Measurements from ENCODE around the gene PARD3B. TPM values are rescaled to one million over a fixed set of nuclear protein-coding genes. Genes with fewer than 3 reads are reported as not detected.

Gene PARD3B
- total RNA-seq, 1 experiment from 2014 or later: 2.0 TPM

- Histone ChIP-seq H3K36me3 (ENCODE audit: control insufficient read depth in 1 of 2, insufficient read depth in 2 of 2, low read length in 2 of 2) (no peaks in the 10 kb centered on the region), H3K4me3 (replicated peaks in 1 of 2; ENCODE audit: low read depth in 1 of 2, low read length in 2 of 2) (no peak overlapping the region), H3K4me2 (ENCODE audit: low read length) (no peak overlapping the region), H3K9me2 (ENCODE audit: insufficient read depth) (no peaks in the 10 kb centered on the region), H3K9me3 (ENCODE audit: control insufficient read depth in 1 of 2, insufficient read depth in 1 of 2, low read depth in 1 of 2, low read length in 2 of 2) (no peaks in the 10 kb centered on the region), H2AFZ (ENCODE audit: low read depth, low read length, poor library complexity, severe bottlenecking) (no peak overlapping the region), H3K27me3 (ENCODE audit: insufficient read depth, low read length) (no peaks in the 10 kb centered on the region), H3K4me1 (ENCODE audit: control insufficient read depth in 1 of 2, insufficient read depth in 2 of 2, low read length in 2 of 2) (no peaks in the 10 kb centered on the region), H3K9ac (ENCODE audit: low read length) (no peak overlapping the region), H3K79me2 (ENCODE audit: insufficient read depth, low read length) (no peaks in the 10 kb centered on the region), H4K20me1 (ENCODE audit: insufficient read depth) (no peaks in the 10 kb centered on the region), H3K27ac (ENCODE audit: low read depth, low read length) (no peak overlapping the region)
- CTCF ChIA-PET: no interaction called here
- RAD21 ChIA-PET (ENCODE audit: low non-redundant PET in 1 of 2, low total read pairs in 2 of 2, uncharacterized antibody in 2 of 2, unreplicated experiment in 2 of 2): no interaction called here
- ATAC-seq (no peak), DNase-seq (ENCODE audit: low read depth, low spot score) (no peak)
- intact Hi-C loops (cut with micrococcal nuclease): no loop called here
- TF ChIP-seq EZH2phosphoT487 (IDR thresholded peaks at IDR 0.05; ENCODE audit: borderline replicate concordance): no peak
- TF ChIP-seq SRF (IDR thresholded peaks at IDR 0.05; ENCODE audit: low read depth): no peak
- TF ChIP-seq SP1 (IDR thresholded peaks at IDR 0.05; ENCODE audit: low read depth): no peak
- no peak for TF ChIP-seq MAX (IDR thresholded peaks at IDR 0.05)
- no peak for TF ChIP-seq ZFX (IDR thresholded peaks at IDR 0.05)
- TF ChIP-seq ZBTB33 (IDR thresholded peaks at IDR 0.05; ENCODE audit: extremely low read depth, insufficient replicate concordance, low read length): no peak
- TF ChIP-seq RAD21 (IDR thresholded peaks at IDR 0.05; ENCODE audit: low read depth): no peak
- no peak for TF ChIP-seq POLR2AphosphoS5 (IDR thresholded peaks at IDR 0.05; ENCODE audit: low read depth, low read length)
- no peak for TF ChIP-seq JUND (IDR thresholded peaks at IDR 0.05)
- no peak for TF ChIP-seq TCF7L2 (IDR thresholded peaks at IDR 0.05; ENCODE audit: borderline replicate concordance, extremely low read depth, insufficient read depth, insufficient read length)
- no peak for TF ChIP-seq YY1 (IDR thresholded peaks at IDR 0.05; ENCODE audit: extremely low read depth, insufficient replicate concordance, low read depth, low read length)
- TF ChIP-seq POLR2A (IDR thresholded peaks at IDR 0.05; ENCODE audit: borderline replicate concordance, extremely low read depth, insufficient read depth, insufficient read length): no peak
- no peak for TF ChIP-seq CBX3 (IDR thresholded peaks at IDR 0.05; ENCODE audit: low read depth)
- no peak for TF ChIP-seq ATF3 (IDR thresholded peaks at IDR 0.05)
- TF ChIP-seq ELF1 (IDR thresholded peaks at IDR 0.05; ENCODE audit: borderline replicate concordance, low read depth): no peak
- TF ChIP-seq CEBPB (IDR thresholded peaks at IDR 0.05; ENCODE audit: low read depth): no peak
- TF ChIP-seq SIN3A (IDR thresholded peaks at IDR 0.05; ENCODE audit: low read depth): no peak
- TF ChIP-seq FOSL1 (IDR thresholded peaks at IDR 0.05; ENCODE audit: low read depth): no peak
- BruUV-seq (replicated peaks): no TSS peak
- POLR2A ChIA-PET: no interaction called here
Measured at GRCh38 chr2:205571360-205571959, 1026.2 kb downstream of the PARD3B start.
